Trophoblast cell (in vitro differentiated cells and primary cell): Measurements from ENCODE around the gene SMIM1.
A peak's percentile ranks its signal among the peaks of the same experiment; 100 is the strongest.

ENCODE experiments used
- DNase-seq, 2 donors: peaks; one replicate each; pipeline ENCODE4 v3.0.0-alpha.2; 2016
- H2AFZ ChIP-seq: 2 replicates; pipeline ENCODE4 v1.6.1; 2013; ENCODE audit warnings: low read length, moderate library complexity, mild to moderate bottlenecking; ENCODE audit not compliant: insufficient read depth, poor library complexity
- H2AK5ac ChIP-seq: 2 replicates; pipeline ENCODE4 v1.6.1; 2013; ENCODE audit warnings: mild to moderate bottlenecking, low read length
- H2BK120ac ChIP-seq: 2 replicates; pipeline ENCODE4 v1.6.1; 2013; ENCODE audit warnings: low read length, mild to moderate bottlenecking, moderate library complexity; ENCODE audit not compliant: insufficient read depth, poor library complexity
- H2BK12ac ChIP-seq: 2 replicates; pipeline ENCODE4 v1.6.1; 2013; ENCODE audit warnings: mild to moderate bottlenecking, low read length, moderate library complexity
- H2BK5ac ChIP-seq: 2 replicates; pipeline ENCODE4 v1.6.1; 2013; ENCODE audit warnings: low read length, low read depth, moderate library complexity, mild to moderate bottlenecking; ENCODE audit not compliant: poor library complexity
- H3K14ac ChIP-seq: 2 replicates; pipeline ENCODE4 v1.6.1; 2013; ENCODE audit warnings: mild to moderate bottlenecking, low read length
- H3K18ac ChIP-seq: 2 replicates; pipeline ENCODE4 v1.6.1; 2013; ENCODE audit warnings: mild to moderate bottlenecking, low read length
- H3K23ac ChIP-seq: 2 replicates; pipeline ENCODE4 v1.6.1; 2013; ENCODE audit warnings: low read length
- H3K27ac ChIP-seq: 2 replicates; pipeline ENCODE4 v1.5.1; 2013; ENCODE audit warnings: low read depth, mild to moderate bottlenecking, inconsistent platforms, low read length, moderate library complexity
- H3K27me3 ChIP-seq: 2 replicates; pipeline ENCODE4 v1.6.1; 2013; ENCODE audit warnings: inconsistent platforms, mild to moderate bottlenecking, low read length, moderate library complexity; ENCODE audit not compliant: insufficient read depth
- H3K36me3 ChIP-seq, 2 experiments: 1 replicate in 1 of 2; 2 replicates in 1 of 2; pipeline ENCODE4 v1.6.1; 2013; ENCODE audit warnings: low read length in 2 of 2, mild to moderate bottlenecking in 2 of 2, moderate library complexity in 1 of 2; ENCODE audit not compliant: insufficient read depth in 2 of 2, control insufficient read depth in 1 of 2
- H3K4ac ChIP-seq: 2 replicates; pipeline ENCODE4 v1.6.1; 2013; ENCODE audit warnings: low read depth, mild to moderate bottlenecking, low read length, moderate library complexity
- H3K4me1 ChIP-seq, 2 experiments: 1 replicate in 1 of 2; 2 replicates in 1 of 2; pipeline ENCODE4 v1.6.1; 2013; ENCODE audit warnings: low read length in 2 of 2, mild to moderate bottlenecking in 2 of 2, moderate library complexity in 1 of 2; ENCODE audit not compliant: insufficient read depth in 2 of 2, control insufficient read depth in 1 of 2
- H3K4me2 ChIP-seq: 2 replicates; pipeline ENCODE4 v1.6.1; 2013; ENCODE audit warnings: inconsistent platforms, mild to moderate bottlenecking, low read length, moderate library complexity
- H3K4me3 ChIP-seq: 2 replicates; pipeline ENCODE4 v1.5.1; 2013; ENCODE audit warnings: mild to moderate bottlenecking, low read depth, low read length, inconsistent platforms
- H3K79me1 ChIP-seq: one replicate; pipeline ENCODE4 v1.6.1; 2013; ENCODE audit warnings: low read length
- H3K79me2 ChIP-seq: 2 replicates; pipeline ENCODE4 v1.6.1; 2013; ENCODE audit warnings: low read length, mild to moderate bottlenecking; ENCODE audit not compliant: control insufficient read depth, insufficient read depth, poor library complexity
- H3K9ac ChIP-seq: 2 replicates; pipeline ENCODE4 v1.6.1; 2013; ENCODE audit warnings: mild to moderate bottlenecking, low read length
- H3K9me3 ChIP-seq: 2 replicates; pipeline ENCODE4 v1.6.1; 2013; ENCODE audit warnings: low read depth, mild to moderate bottlenecking, control low read depth, inconsistent platforms, low read length; ENCODE audit not compliant: insufficient read depth
- H4K12ac ChIP-seq: 2 replicates; pipeline ENCODE4 v1.6.1; 2013; ENCODE audit warnings: low read depth, mild to moderate bottlenecking, low read length, moderate library complexity
- H4K8ac ChIP-seq: 2 replicates; pipeline ENCODE4 v1.6.1; 2013; ENCODE audit warnings: low read depth, mild to moderate bottlenecking, low read length, moderate library complexity
- H4K91ac ChIP-seq: one replicate; pipeline ENCODE4 v1.6.1; 2013; ENCODE audit warnings: low read depth, mild to moderate bottlenecking, low read length, moderate library complexity
- WGBS: extraction: QIAGEN DNeasy Blood & Tissue Kit; methylation state at CpG from one replicate; pipeline ENCODE4 v1.1.7; 2013; ENCODE audit warnings: missing lambda C conversion rate; ENCODE audit not compliant: insufficient read length, insufficient coverage; ENCODE audit errors: extremely low coverage; 5-methylcytosine and 5-hydroxymethylcytosine counted together

The SMIM1 gene

GRCh38 chr1:3817138-3817740 lies 44.7 kb downstream of the SMIM1 start:
- no peak for DNase-seq
- no CpG with 5 or more reads among the region's 17 CpGs for WGBS

GRCh38 chr1:3817821-3818597 lies 45.5 kb downstream of the SMIM1 start:
- Histone ChIP-seq H2BK12ac (no peak overlapping the region), H3K4ac (no peak overlapping the region), H3K27me3 (no peaks in the 10 kb centered on the region), H3K79me1 (no peaks in the 10 kb centered on the region), H2BK120ac (no peak overlapping the region), H4K12ac (no peak overlapping the region), H3K9me3 (no peaks in the 10 kb centered on the region), H3K23ac (no peak overlapping the region), H2BK5ac (no peak overlapping the region), H3K27ac (no peak overlapping the region), H3K79me2 (no peaks in the 10 kb centered on the region), H3K4me3 (no peak overlapping the region), H4K91ac (no peak overlapping the region), H3K14ac (no peak overlapping the region), H3K4me2 (no peak overlapping the region), H3K18ac (no peak overlapping the region), H2AK5ac (no peak overlapping the region), H2AFZ (no peak overlapping the region), H3K9ac (peak overlapping the region; percentile 14), H4K8ac (no peak overlapping the region), H3K36me3 (peaks cover 43 to 54% of the 10 kb centered on the region in 2 experiments), H3K4me1 (no peaks in the 10 kb centered on the region)
- no peak for DNase-seq
- WGBS, result no CpG with 5 or more reads among the region's 28 CpGs

More at GRCh38 chr1:3817138-3817740, 44.7 kb downstream of the SMIM1 start:
- H3K4me1 ChIP-seq, result no peaks in the 10 kb centered on the region
- H3K79me1 ChIP-seq, result no peaks in the 10 kb centered on the region
- H3K18ac ChIP-seq, result no peak overlapping the region
- no peak overlapping the region for H3K4ac ChIP-seq
- no peaks in the 10 kb centered on the region for H3K9me3 ChIP-seq
- H3K27me3 ChIP-seq, result no peaks in the 10 kb centered on the region
- H3K14ac ChIP-seq, result no peak overlapping the region
- no peak overlapping the region for H3K23ac ChIP-seq
- H4K91ac ChIP-seq, result no peak overlapping the region
- H2AFZ ChIP-seq, result no peak overlapping the region
- no peaks in the 10 kb centered on the region for H3K79me2 ChIP-seq
- H3K27ac ChIP-seq, result no peak overlapping the region
- H2BK120ac ChIP-seq, result no peak overlapping the region
- no peak overlapping the region for H2BK5ac ChIP-seq
- H4K8ac ChIP-seq, result no peak overlapping the region
- H3K9ac ChIP-seq, result no peak overlapping the region
- no peak overlapping the region for H3K4me3 ChIP-seq
- H2BK12ac ChIP-seq, result no peak overlapping the region
- H4K12ac ChIP-seq, result no peak overlapping the region
- no peak overlapping the region for H2AK5ac ChIP-seq
- no peak overlapping the region for H3K4me2 ChIP-seq
- peaks cover 37 to 46% of the 10 kb centered on the region in 2 experiments for H3K36me3 ChIP-seq

- Histone ChIP-seq H3K4me2 (no peak overlapping the region), H4K12ac (no peak overlapping the region), H3K27me3 (no peaks in the 10 kb centered on the region), H3K23ac (no peak overlapping the region), H2BK12ac (no peak overlapping the region), H3K79me1 (no peaks in the 10 kb centered on the region), H3K27ac (no peak overlapping the region), H3K4me1 (no peaks in the 10 kb centered on the region), H3K4ac (no peak overlapping the region), H3K79me2 (no peaks in the 10 kb centered on the region), H4K8ac (no peak overlapping the region), H2AFZ (no peak overlapping the region), H2BK5ac (no peak overlapping the region), H3K14ac (no peak overlapping the region), H3K36me3 (peaks cover 49 to 62% of the 10 kb centered on the region in 2 experiments), H3K9me3 (no peaks in the 10 kb centered on the region), H2BK120ac (no peak overlapping the region), H2AK5ac (no peak overlapping the region), H3K4me3 (no peak overlapping the region), H3K9ac (no peak overlapping the region), H4K91ac (no peak overlapping the region), H3K18ac (no peak overlapping the region)
- DNase-seq, result no peak
- WGBS, result no CpG with 5 or more reads among the region's 10 CpGs
Measured at GRCh38 chr1:3819771-3820200, 47.2 kb downstream of the SMIM1 start.

- Histone ChIP-seq H3K27ac (no peak overlapping the region), H2BK120ac (no peak overlapping the region), H2AFZ (no peak overlapping the region), H3K4me3 (no peak overlapping the region), H3K36me3 (peaks cover 47 to 61% of the 10 kb centered on the region in 2 experiments), H3K4ac (no peak overlapping the region), H4K91ac (no peak overlapping the region), H3K23ac (no peak overlapping the region), H3K9me3 (no peaks in the 10 kb centered on the region), H3K79me1 (no peaks in the 10 kb centered on the region), H3K4me2 (no peak overlapping the region), H3K14ac (no peak overlapping the region), H2AK5ac (no peak overlapping the region), H3K79me2 (no peaks in the 10 kb centered on the region), H3K4me1 (no peaks in the 10 kb centered on the region), H3K9ac (no peak overlapping the region), H2BK5ac (no peak overlapping the region), H4K12ac (no peak overlapping the region), H4K8ac (no peak overlapping the region), H3K18ac (no peak overlapping the region), H2BK12ac (no peak overlapping the region), H3K27me3 (no peaks in the 10 kb centered on the region)
- no peak for DNase-seq
- no CpG with 5 or more reads among the region's 8 CpGs for WGBS
Measured at GRCh38 chr1:3820316-3820715, 47.8 kb downstream of the SMIM1 start.
